HG02642 (cell line): Measurements from ENCODE around the gene OXGR1.
"Not testable (repeated sequence)": the region's sequence is repeated elsewhere in the genome, so short reads cannot be mapped to it uniquely, and the experiment has no call there.

Source experiments
- ATAC-seq: cut with Tn5 transposase; IDR thresholded peaks from one replicate; pipeline ENCODE4 v1.9.1; 2021; ENCODE audit warnings: mild to moderate bottlenecking; ENCODE audit not compliant: unreplicated experiment, poor library complexity

Gene OXGR1

GRCh38 chr13:96994017-96994857, at the start of gene OXGR1:
Gene OXGR1, minus strand, starts transcription at chr13:96994476. Its CDS starts 6,717 bp downstream, at chr13:96987759.
- no peak for ATAC-seq

GRCh38 chr13:97043302-97043701, 49.0 kb upstream of the OXGR1 start:
- ATAC-seq, result no peak

- peak; percentile 45 for ATAC-seq
Observed at GRCh38 chr13:97030705-97031452, 36.6 kb upstream of the OXGR1 start.

- no peak for ATAC-seq
Observed at GRCh38 chr13:97028441-97029299, 34.4 kb upstream of the OXGR1 start.

GRCh38 chr13:97027162-97027554, 32.9 kb upstream of the OXGR1 start:
- no peak for ATAC-seq

- no peak for ATAC-seq
Observed at GRCh38 chr13:97026531-97027161, 32.4 kb upstream of the OXGR1 start.

GRCh38 chr13:97023812-97024211, 29.5 kb upstream of the OXGR1 start:
- ATAC-seq, result not testable (repeated sequence)

- ATAC-seq, result no peak
Observed at GRCh38 chr13:97023117-97023516, 28.8 kb upstream of the OXGR1 start.

GRCh38 chr13:97021241-97021640, 27.0 kb upstream of the OXGR1 start:
- no peak for ATAC-seq

- ATAC-seq, result no peak
Observed at GRCh38 chr13:97020689-97021240, 26.5 kb upstream of the OXGR1 start.

GRCh38 chr13:97020194-97020593, 25.9 kb upstream of the OXGR1 start:
- no peak for ATAC-seq

- ATAC-seq, result no peak
Observed at GRCh38 chr13:97019236-97019635, 25.0 kb upstream of the OXGR1 start.

- peak; percentile 90 for ATAC-seq
Observed at GRCh38 chr13:97018029-97018819, 23.9 kb upstream of the OXGR1 start.

GRCh38 chr13:97017322-97017721, 23.0 kb upstream of the OXGR1 start:
- no peak for ATAC-seq

- no peak for ATAC-seq
Observed at GRCh38 chr13:97015661-97016350, 21.5 kb upstream of the OXGR1 start.

- no peak for ATAC-seq
Observed at GRCh38 chr13:97012251-97013048, 18.2 kb upstream of the OXGR1 start.

GRCh38 chr13:97011446-97012131, 17.3 kb upstream of the OXGR1 start:
- no peak for ATAC-seq
